ENCODE results near the gene STUM.

Gene STUM

GRCh38 chr1:226553266-226553923 lies 4.8 kb downstream of the STUM start:
- H3K4me3 ChIP-seq (ENCODE audit: insufficient read length, low read depth), result no peak overlapping the region
- H3K9ac ChIP-seq (ENCODE audit: insufficient read length, low read depth), result no peak overlapping the region
- H3K4me1 ChIP-seq (ENCODE audit: insufficient read depth, insufficient read length), result peaks cover 9% of the 10 kb centered on the region
- H3K36me3 ChIP-seq (ENCODE audit: insufficient read depth, insufficient read length, low read length), result no peaks in the 10 kb centered on the region
- H3K27me3 ChIP-seq (ENCODE audit: insufficient read depth, insufficient read length), result peaks cover 30% of the 10 kb centered on the region
- no peak for DNase-seq (ENCODE audit: low read depth, low spot score)
- no peak for TF ChIP-seq ZNF274 (IDR thresholded peaks at IDR 0.05; ENCODE audit: low read depth, low read length)
- TF ChIP-seq SUZ12 (IDR thresholded peaks at IDR 0.05; ENCODE audit: extremely low read depth, insufficient read depth, insufficient read length), result no peak
- H3K9me3 ChIP-seq (ENCODE audit: insufficient read depth, low read length), result peaks cover 3% of the 10 kb centered on the region; the same call in 1 of the 2 replicates

DNA sequence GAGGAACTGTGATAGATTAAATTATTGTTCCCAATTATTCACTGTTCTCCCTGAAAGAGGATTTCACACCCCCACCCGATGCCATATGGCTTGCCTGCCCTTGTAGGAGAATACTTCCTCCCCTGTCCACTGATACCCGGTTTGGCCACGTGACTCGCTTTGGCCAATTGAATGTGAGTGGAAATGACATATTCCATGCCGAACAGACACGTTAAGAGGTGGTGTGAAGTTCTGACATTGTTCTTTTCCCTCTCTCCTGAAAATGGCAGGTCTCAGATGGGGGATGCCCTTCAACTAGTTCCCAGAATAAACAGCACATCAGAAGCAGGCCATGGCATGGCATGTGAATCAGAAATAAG lies 5.3 kb downstream of the STUM start:
- H3K9me3 ChIP-seq (ENCODE audit: insufficient read depth, low read length), result peaks cover 3% of the 10 kb centered on the region; the same call in 1 of the 2 replicates
- no peak overlapping the region for H3K4me3 ChIP-seq (ENCODE audit: insufficient read length, low read depth)
- TF ChIP-seq SUZ12 (IDR thresholded peaks at IDR 0.05; ENCODE audit: extremely low read depth, insufficient read depth, insufficient read length) (no peak), ZNF274 (IDR thresholded peaks at IDR 0.05; ENCODE audit: low read depth, low read length) (no peak)
- H3K4me1 ChIP-seq (ENCODE audit: insufficient read depth, insufficient read length), result peaks cover 9% of the 10 kb centered on the region
- H3K36me3 ChIP-seq (ENCODE audit: insufficient read depth, insufficient read length, low read length), result no peaks in the 10 kb centered on the region
- DNase-seq (ENCODE audit: low read depth, low spot score), result no peak
- H3K27me3 ChIP-seq (ENCODE audit: insufficient read depth, insufficient read length), result peaks cover 28% of the 10 kb centered on the region
- no peak overlapping the region for H3K9ac ChIP-seq (ENCODE audit: insufficient read length, low read depth)

DNA sequence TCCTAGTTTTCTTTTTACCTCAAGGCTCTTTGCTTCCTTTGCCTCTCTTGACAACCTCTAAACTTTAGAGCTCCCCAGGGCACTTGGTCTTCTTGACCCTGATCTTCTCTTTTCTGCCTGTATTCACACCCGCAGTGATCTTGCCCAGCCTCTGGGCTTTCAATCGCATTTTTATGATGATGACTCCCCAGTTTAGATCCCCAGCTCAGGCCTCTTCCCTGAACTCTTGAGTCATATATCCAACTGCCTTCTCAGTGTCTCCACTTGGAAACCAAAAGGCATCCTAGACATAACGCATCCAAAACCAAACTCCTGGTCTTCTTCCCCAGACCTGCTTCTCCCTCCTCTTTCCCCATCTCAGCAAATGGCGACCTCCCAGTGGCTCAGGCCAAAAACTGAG lies 6.5 kb downstream of the STUM start:
- no peak for DNase-seq (ENCODE audit: low read depth, low spot score)
- TF ChIP-seq ZNF274 (IDR thresholded peaks at IDR 0.05; ENCODE audit: low read depth, low read length), result no peak
- TF ChIP-seq YY1 (IDR thresholded peaks at IDR 0.05; ENCODE audit: insufficient read depth, insufficient read length), result no peak
- no peak for TF ChIP-seq SUZ12 (IDR thresholded peaks at IDR 0.05; ENCODE audit: extremely low read depth, insufficient read depth, insufficient read length)
- peaks cover 3% of the 10 kb centered on the region; the same call in 1 of the 2 replicates for H3K9me3 ChIP-seq (ENCODE audit: insufficient read depth, low read length)
- no peak overlapping the region for H3K9ac ChIP-seq (ENCODE audit: insufficient read length, low read depth)
- H3K4me1 ChIP-seq (ENCODE audit: insufficient read depth, insufficient read length), result peaks cover 5% of the 10 kb centered on the region
- peaks cover 16% of the 10 kb centered on the region for H3K27me3 ChIP-seq (ENCODE audit: insufficient read depth, insufficient read length)
- no peaks in the 10 kb centered on the region for H3K36me3 ChIP-seq (ENCODE audit: insufficient read depth, insufficient read length, low read length)
- no peak overlapping the region for H3K4me3 ChIP-seq (ENCODE audit: insufficient read length, low read depth)

DNA sequence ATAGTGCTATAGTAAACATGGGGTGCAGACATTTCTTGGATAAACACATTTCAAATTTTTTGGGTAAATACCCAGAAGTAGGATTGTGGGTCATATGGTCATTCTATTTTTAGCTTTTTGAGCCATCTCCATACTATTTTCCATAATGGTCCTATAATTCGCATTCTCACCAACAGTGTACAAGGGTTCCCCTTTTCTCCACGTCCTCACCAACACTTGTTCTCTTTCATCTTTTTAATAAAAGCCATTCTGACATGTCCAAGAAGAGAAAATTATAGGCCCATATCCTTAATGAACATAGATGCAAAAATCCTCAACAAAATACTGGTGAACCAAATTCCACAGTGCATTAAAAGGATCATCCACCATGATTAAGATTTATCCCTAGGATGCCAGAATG lies 8.9 kb downstream of the STUM start:
- DNase-seq (ENCODE audit: low read depth, low spot score), result no peak
- H3K27me3 ChIP-seq (ENCODE audit: insufficient read depth, insufficient read length), result peaks cover 4% of the 10 kb centered on the region
- no peak overlapping the region for H3K4me3 ChIP-seq (ENCODE audit: insufficient read length, low read depth)
- no peak overlapping the region for H3K9ac ChIP-seq (ENCODE audit: insufficient read length, low read depth)
- H3K9me3 ChIP-seq (ENCODE audit: insufficient read depth, low read length), result peaks cover 3% of the 10 kb centered on the region; the same call in 1 of the 2 replicates
- H3K4me1 ChIP-seq (ENCODE audit: insufficient read depth, insufficient read length), result no peaks in the 10 kb centered on the region
- no peak for TF ChIP-seq YY1 (IDR thresholded peaks at IDR 0.05; ENCODE audit: insufficient read depth, insufficient read length)
- TF ChIP-seq ZNF274 (IDR thresholded peaks at IDR 0.05; ENCODE audit: low read depth, low read length), result no peak
- TF ChIP-seq SUZ12 (IDR thresholded peaks at IDR 0.05; ENCODE audit: extremely low read depth, insufficient read depth, insufficient read length), result no peak
- H3K36me3 ChIP-seq (ENCODE audit: insufficient read depth, insufficient read length, low read length), result no peaks in the 10 kb centered on the region

DNA sequence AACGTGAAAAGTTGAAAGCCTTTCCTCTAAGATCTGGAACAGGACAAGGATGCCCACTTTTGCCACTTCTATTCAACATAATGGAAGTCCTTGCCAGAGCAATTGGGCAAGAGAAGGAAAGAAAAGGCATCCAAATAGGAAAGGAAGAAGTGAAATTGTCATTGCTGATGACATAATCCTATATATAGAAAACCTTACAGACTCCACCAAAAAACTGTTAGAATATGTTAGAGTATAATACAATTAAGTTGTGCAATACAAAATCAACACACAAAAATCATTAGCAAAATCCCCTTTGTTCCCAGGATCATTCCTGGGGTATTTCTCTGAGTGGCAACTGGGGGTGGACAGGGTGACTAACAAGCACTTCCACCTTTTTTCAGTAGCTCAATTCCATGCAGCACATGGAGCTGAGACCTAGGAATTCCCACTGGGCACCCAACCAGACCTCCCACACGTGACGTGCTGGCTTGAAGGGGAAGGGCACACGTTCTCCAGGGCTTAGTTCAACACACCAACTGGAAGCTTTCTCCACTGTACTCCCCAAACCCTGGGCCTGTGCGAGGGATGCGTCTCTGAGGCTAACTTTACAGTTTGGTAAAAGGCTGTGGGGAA lies 9.6 kb downstream of the STUM start:
- Histone ChIP-seq H3K9me3 (ENCODE audit: insufficient read depth, low read length) (peaks cover 3% of the 10 kb centered on the region; the same call in 1 of the 2 replicates), H3K27me3 (ENCODE audit: insufficient read depth, insufficient read length) (no peaks in the 10 kb centered on the region), H3K4me1 (ENCODE audit: insufficient read depth, insufficient read length) (no peaks in the 10 kb centered on the region), H3K9ac (ENCODE audit: insufficient read length, low read depth) (no peak overlapping the region), H3K4me3 (ENCODE audit: insufficient read length, low read depth) (no peak overlapping the region), H3K36me3 (ENCODE audit: insufficient read depth, insufficient read length, low read length) (no peaks in the 10 kb centered on the region)
- TF ChIP-seq ZNF274 (IDR thresholded peaks at IDR 0.05; ENCODE audit: low read depth, low read length) (no peak), SUZ12 (IDR thresholded peaks at IDR 0.05; ENCODE audit: extremely low read depth, insufficient read depth, insufficient read length) (no peak), YY1 (IDR thresholded peaks at IDR 0.05; ENCODE audit: insufficient read depth, insufficient read length) (no peak)
- DNase-seq (ENCODE audit: low read depth, low spot score), result no peak

DNA sequence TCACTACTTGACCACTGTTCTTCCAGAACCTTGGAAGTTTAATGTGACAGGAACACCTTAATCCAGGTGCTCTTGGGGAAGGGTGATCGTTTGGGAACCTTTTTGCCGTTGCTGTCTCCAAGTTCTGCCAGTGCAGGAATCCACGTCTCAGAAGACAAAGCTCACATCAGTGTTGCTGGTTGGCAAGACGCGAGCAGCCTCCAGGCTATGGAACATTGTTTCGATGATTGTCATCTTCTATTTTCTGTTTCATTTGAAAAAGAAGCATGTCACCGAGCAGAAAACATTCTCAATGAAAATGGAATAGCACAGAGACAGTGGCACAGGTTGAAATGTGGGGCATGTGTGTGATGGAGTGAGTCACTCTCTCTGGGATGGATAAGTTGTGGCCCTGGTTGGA lies 11.7 kb downstream of the STUM start:
- TF ChIP-seq YY1 (IDR thresholded peaks at IDR 0.05; ENCODE audit: insufficient read depth, insufficient read length) (no peak), ZNF274 (IDR thresholded peaks at IDR 0.05; ENCODE audit: low read depth, low read length) (no peak), SUZ12 (IDR thresholded peaks at IDR 0.05; ENCODE audit: extremely low read depth, insufficient read depth, insufficient read length) (no peak)

GRCh38 chr1:226562989-226563388 lies 14.4 kb downstream of the STUM start:
- Histone ChIP-seq H3K36me3 (ENCODE audit: insufficient read depth, insufficient read length, low read length) (no peaks in the 10 kb centered on the region), H3K9ac (ENCODE audit: insufficient read length, low read depth) (no peak overlapping the region), H3K4me1 (ENCODE audit: insufficient read depth, insufficient read length) (peaks cover 2% of the 10 kb centered on the region), H3K4me3 (ENCODE audit: insufficient read length, low read depth) (no peak overlapping the region), H3K27me3 (ENCODE audit: insufficient read depth, insufficient read length) (no peaks in the 10 kb centered on the region), H3K9me3 (ENCODE audit: insufficient read depth, low read length) (no peaks in the 10 kb centered on the region)
- TF ChIP-seq YY1 (IDR thresholded peaks at IDR 0.05; ENCODE audit: insufficient read depth, insufficient read length) (no peak), SUZ12 (IDR thresholded peaks at IDR 0.05; ENCODE audit: extremely low read depth, insufficient read depth, insufficient read length) (no peak), ZNF274 (IDR thresholded peaks at IDR 0.05; ENCODE audit: low read depth, low read length) (no peak)
- no peak for DNase-seq (ENCODE audit: low read depth, low spot score)

More for the DNA sequence above, 11.7 kb downstream of the STUM start:
- Histone ChIP-seq H3K36me3 (ENCODE audit: insufficient read depth, insufficient read length, low read length) (no peaks in the 10 kb centered on the region), H3K4me1 (ENCODE audit: insufficient read depth, insufficient read length) (no peaks in the 10 kb centered on the region), H3K9ac (ENCODE audit: insufficient read length, low read depth) (no peak overlapping the region), H3K4me3 (ENCODE audit: insufficient read length, low read depth) (no peak overlapping the region), H3K9me3 (ENCODE audit: insufficient read depth, low read length) (peaks cover 3% of the 10 kb centered on the region; the same call in 1 of the 2 replicates), H3K27me3 (ENCODE audit: insufficient read depth, insufficient read length) (no peaks in the 10 kb centered on the region)
- DNase-seq (ENCODE audit: low read depth, low spot score), result no peak

All from NT2/D1 (cell line).